HG02678 (cell line): ENCODE measurements around the gene PTPRT.

Experiments used
- ATAC-seq: cut with Tn5 transposase; IDR thresholded peaks from one replicate; pipeline ENCODE4 v1.9.1; 2021; ENCODE audit warnings: mild to moderate bottlenecking, moderate library complexity; ENCODE audit not compliant: unreplicated experiment

The PTPRT gene

GRCh38 chr20:43189554-43190331 lies at the start of gene PTPRT:
Gene PTPRT (minus strand): TSS chr20:43189906. CDS start chr20:43189733, 173 bp downstream.
- no peak for ATAC-seq

- no peak for ATAC-seq
These were observed 49.1 kb upstream of the PTPRT start for GRCh38 chr20:43238833-43239232.

GRCh38 chr20:43238266-43238665 lies 48.6 kb upstream of the PTPRT start:
- no peak for ATAC-seq

- ATAC-seq: no peak
These were observed 48.0 kb upstream of the PTPRT start for GRCh38 chr20:43237651-43238168.

- ATAC-seq: no peak
These were observed 46.3 kb upstream of the PTPRT start for GRCh38 chr20:43235998-43236397.

GRCh38 chr20:43231829-43232228 lies 42.1 kb upstream of the PTPRT start:
- ATAC-seq: no peak

- ATAC-seq: no peak
These were observed 40.0 kb upstream of the PTPRT start for GRCh38 chr20:43229696-43230095.

GRCh38 chr20:43220612-43221011 lies 30.9 kb upstream of the PTPRT start:
- no peak for ATAC-seq

- no peak for ATAC-seq
These were observed 21.2 kb upstream of the PTPRT start for GRCh38 chr20:43210901-43211300.

- no peak for ATAC-seq
These were observed 20.1 kb upstream of the PTPRT start for GRCh38 chr20:43209831-43210230.

- ATAC-seq: no peak
These were observed 16.0 kb upstream of the PTPRT start for GRCh38 chr20:43205699-43206098.

GRCh38 chr20:43202100-43202499 lies 12.4 kb upstream of the PTPRT start:
- no peak for ATAC-seq

- no peak for ATAC-seq
These were observed 8.9 kb upstream of the PTPRT start for GRCh38 chr20:43198607-43199006.

GRCh38 chr20:43196243-43196642 lies 6.5 kb upstream of the PTPRT start:
- ATAC-seq: no peak

- ATAC-seq: no peak
These were observed 4.4 kb upstream of the PTPRT start for GRCh38 chr20:43194137-43194536.

GRCh38 chr20:43193443-43193842 lies 3.7 kb upstream of the PTPRT start:
- no peak for ATAC-seq

- ATAC-seq: no peak
These were observed 2.5 kb upstream of the PTPRT start for GRCh38 chr20:43191946-43192863.

GRCh38 chr20:43191143-43191542 lies 1.4 kb upstream of the PTPRT start:
- ATAC-seq: no peak

GRCh38 chr20:43190332-43190953 lies 737 bp upstream of the PTPRT start:
- ATAC-seq: no peak

GRCh38 chr20:43188861-43189553 lies 699 bp downstream of the PTPRT start:
- ATAC-seq: no peak

- ATAC-seq: no peak
These were observed 1.5 kb downstream of the PTPRT start for GRCh38 chr20:43188234-43188653.
